HG03045 (cell line): Measurements from ENCODE around the gene LYSMD3.
A peak's percentile ranks its signal among the peaks of the same experiment; 100 is the strongest.
"Not testable (repeated sequence)": the region's sequence is repeated elsewhere in the genome, so short reads cannot be mapped to it uniquely, and the experiment has no call there.

Experiments
- ATAC-seq: cut with Tn5 transposase; IDR thresholded peaks from one replicate; pipeline ENCODE4 v1.9.1; 2021; ENCODE audit warnings: mild to moderate bottlenecking, moderate library complexity; ENCODE audit not compliant: unreplicated experiment

LYSMD3 gene

GRCh38 chr5:90529194-90529938 lies at the start of gene LYSMD3:
TSS of gene LYSMD3 (minus strand) at chr5:90529584. CDS start at chr5:90525289, 4,295 bp downstream.
- peak; percentile 92 for ATAC-seq

- not testable (repeated sequence) for ATAC-seq
Observed at GRCh38 chr5:90576566-90576965, 47.2 kb upstream of the LYSMD3 start.

- ATAC-seq: no peak
Observed at GRCh38 chr5:90575712-90576111, 46.3 kb upstream of the LYSMD3 start.

GRCh38 chr5:90571147-90571773 lies 41.9 kb upstream of the LYSMD3 start:
- ATAC-seq: no peak

GRCh38 chr5:90570034-90570433 lies 40.6 kb upstream of the LYSMD3 start:
- ATAC-seq: no peak

GRCh38 chr5:90569084-90569483 lies 39.7 kb upstream of the LYSMD3 start:
- no peak for ATAC-seq

GRCh38 chr5:90565491-90565890 lies 36.1 kb upstream of the LYSMD3 start:
- no peak for ATAC-seq

GRCh38 chr5:90563108-90563507 lies 33.7 kb upstream of the LYSMD3 start:
- no peak for ATAC-seq

GRCh38 chr5:90562341-90562740 lies 33.0 kb upstream of the LYSMD3 start:
- ATAC-seq: no peak

GRCh38 chr5:90561766-90562165 lies 32.4 kb upstream of the LYSMD3 start:
- no peak for ATAC-seq

GRCh38 chr5:90560771-90561170 lies 31.4 kb upstream of the LYSMD3 start:
- no peak for ATAC-seq

GRCh38 chr5:90558344-90559192 lies 29.2 kb upstream of the LYSMD3 start, which contains the start of gene ADGRV1:
TSS of gene ADGRV1 (plus strand) at chr5:90558797. CDS start at chr5:90558896, 99 bp downstream.
- peak; percentile 53 for ATAC-seq

- ATAC-seq: no peak
Observed at GRCh38 chr5:90557871-90558270, 28.5 kb upstream of the LYSMD3 start.

GRCh38 chr5:90557391-90557790 lies 28.0 kb upstream of the LYSMD3 start:
- ATAC-seq: no peak

- no peak for ATAC-seq
Observed at GRCh38 chr5:90555666-90556065, 26.3 kb upstream of the LYSMD3 start.

GRCh38 chr5:90554358-90555006 lies 25.1 kb upstream of the LYSMD3 start:
- no peak for ATAC-seq

GRCh38 chr5:90553711-90554110 lies 24.3 kb upstream of the LYSMD3 start:
- no peak for ATAC-seq

- no peak for ATAC-seq
Observed at GRCh38 chr5:90551376-90551775, 22.0 kb upstream of the LYSMD3 start.

- ATAC-seq: no peak
Observed at GRCh38 chr5:90550963-90551362, 21.6 kb upstream of the LYSMD3 start.

GRCh38 chr5:90549729-90550275 lies 20.4 kb upstream of the LYSMD3 start:
- ATAC-seq: no peak

GRCh38 chr5:90549223-90549622 lies 19.8 kb upstream of the LYSMD3 start:
- ATAC-seq: no peak
